Adrenal gland (tissue), 5 donors: ENCODE data around the gene DCANP1.

Experiments
- CTCF ChIP-seq, 6 experiments: fragments of 450-650 bp in 4 of 6; fragments of 200-600 bp in 2 of 6; sonication (generic) in 1 of 6; IDR thresholded peaks; 1 replicate in 5 of 6; 2 replicates in 1 of 6; pipeline versions ENCODE4 v1.5.1 to v1.8.0; 2016 to 2021; ENCODE audit warnings: antibody characterized with exemption in 6 of 6, mild to moderate bottlenecking in 2 of 6, moderate library complexity in 1 of 6
- POLR2A ChIP-seq, 2 donors: fragments of 450-650 bp; IDR thresholded peaks; one replicate each; pipeline ENCODE4 v1.6.1; 2017; ENCODE audit warnings: antibody characterized with exemption in 2 of 2, mild to moderate bottlenecking in 2 of 2, moderate library complexity in 1 of 2
- donor health status: DM: no; HTN: no; CAD: no.

- TF ChIP-seq CTCF (IDR thresholded peaks at IDR 0.05) (no peak), POLR2A (IDR thresholded peaks at IDR 0.05) (no peak)
Measured at GRCh38 chr5:135473956-135474670, 27.0 kb upstream of the DCANP1 start.
